CD4-positive, alpha-beta T cell treated with Interleukin-2 at 100 ng/mL for 4 hours (primary cell): ENCODE data around the gene CENPX.
"Not testable (repeated sequence)": the region's sequence is repeated elsewhere in the genome, so short reads cannot be mapped to it uniquely, and the experiment has no call there.

Source experiments
- DNase-seq: peaks from one replicate; pipeline ENCODE4 v3.0.0-alpha.2; 2020; ENCODE audit warnings: low spot score

The CENPX gene

GRCh38 chr17:82039695-82040299, 17.1 kb upstream of the CENPX start:
- DNase-seq: no peak

- DNase-seq: not testable (repeated sequence)
Observed at GRCh38 chr17:82038796-82039409, 16.2 kb upstream of the CENPX start.

- no peak for DNase-seq
Observed at GRCh38 chr17:82037889-82038195, 15.2 kb upstream of the CENPX start.

- peak; percentile 96 for DNase-seq
Observed at GRCh38 chr17:82037092-82037888, 14.6 kb upstream of the CENPX start, which contains the start of gene DCXR. DCXR (minus strand) TSS chr17:82037697; CDS start chr17:82037682, 15 bp downstream.

- DNase-seq: no peak
Observed at GRCh38 chr17:82036634-82037091, 14.0 kb upstream of the CENPX start.

- DNase-seq: no peak
Observed at GRCh38 chr17:82035956-82036633, 13.4 kb upstream of the CENPX start.

- no peak for DNase-seq
Observed at GRCh38 chr17:82035488-82035887, 12.8 kb upstream of the CENPX start.

- no peak for DNase-seq
Observed at GRCh38 chr17:82034371-82035011, 11.8 kb upstream of the CENPX start.

GRCh38 chr17:82033359-82034085, 10.8 kb upstream of the CENPX start:
- DNase-seq: no peak

GRCh38 chr17:82031885-82032627, 9.4 kb upstream of the CENPX start:
- DNase-seq: peak; percentile 18

GRCh38 chr17:82031303-82031884, 8.7 kb upstream of the CENPX start, which contains the start of gene RAC3:
RAC3 (plus strand) TSS chr17:82031678; CDS start chr17:82031762, 84 bp downstream.
- no peak for DNase-seq

GRCh38 chr17:82030470-82031302, 8.0 kb upstream of the CENPX start:
- DNase-seq: peak; percentile 84

- DNase-seq: no peak
Observed at GRCh38 chr17:82029990-82030469, 7.4 kb upstream of the CENPX start.

GRCh38 chr17:82029391-82029790, 6.7 kb upstream of the CENPX start:
- DNase-seq: no peak

GRCh38 chr17:82028966-82029365, 6.3 kb upstream of the CENPX start:
- DNase-seq: no peak

GRCh38 chr17:82028246-82028645, 5.6 kb upstream of the CENPX start:
- no peak for DNase-seq

GRCh38 chr17:82025401-82026107, 2.9 kb upstream of the CENPX start:
- no peak for DNase-seq

GRCh38 chr17:82024859-82025258, 2.2 kb upstream of the CENPX start:
- DNase-seq: no peak
